Right ventricle myocardium inferior (tissue), 1 donor: ENCODE data around the gene NXNL1. TPM values are rescaled to one million over a fixed set of nuclear protein-coding genes. Genes with fewer than 3 reads are reported as not detected.

Experiments
- ATAC-seq: fragments of 200-7000 bp; cut with Tn5 transposase; one replicate; pipeline ENCODE4 v1.9.1; 2020; ENCODE audit warnings: mild to moderate bottlenecking, moderate library complexity
- DNase-seq: peaks from one replicate; pipeline ENCODE4 v3.0.0; 2021; ENCODE audit errors: missing footprints
- intact Hi-C: fragments of 100-400 bp; cut with DNase I; formaldehyde crosslinking; loops from one replicate; pipeline ENCODE4 v1.11.0; 2022
- total RNA-seq: library from RNA; stranded (reverse); fragmentation: NEBNext Ultra II Directional; extraction: Animal tissue kit (Norgen Biotek cat#: 25700); gene quantifications from one replicate; pipeline ENCODE4 v1.2.1, GENCODE V29; 2021
- donor health status: DM: no; HTN: yes; CAD: no; lungs with severe emphysema.

The NXNL1 gene
- total RNA-seq, 1 donor from 2014 or later: not detected

- ATAC-seq (no peak), DNase-seq (no peak)
- intact Hi-C loops: loop anchor here (2.0 to 5.0 kb wide), 4 partner anchors 45 to 120 kb away; partner anchors contain the start of genes CCDC194, MVB12A and PGLS
These were observed 7.0 kb upstream of the NXNL1 start for GRCh38 chr19:17467471-17468301.

- DNase-seq (no peak), ATAC-seq (no peak)
- intact Hi-C loops: loop anchor here (2.0 to 5.0 kb wide), 4 partner anchors 44 to 119 kb away; partner anchors contain the start of genes CCDC194, MVB12A and PGLS
These were observed 5.7 kb upstream of the NXNL1 start for GRCh38 chr19:17466487-17466850.

GRCh38 chr19:17458970-17459369, 1.8 kb downstream of the NXNL1 start:
- DNase-seq (no peak), ATAC-seq (no peak)
- intact Hi-C loops: loop anchor here (10.0 kb wide), 1 partner anchor 306 kb away; no protein-coding TSS in a partner anchor

DNA sequence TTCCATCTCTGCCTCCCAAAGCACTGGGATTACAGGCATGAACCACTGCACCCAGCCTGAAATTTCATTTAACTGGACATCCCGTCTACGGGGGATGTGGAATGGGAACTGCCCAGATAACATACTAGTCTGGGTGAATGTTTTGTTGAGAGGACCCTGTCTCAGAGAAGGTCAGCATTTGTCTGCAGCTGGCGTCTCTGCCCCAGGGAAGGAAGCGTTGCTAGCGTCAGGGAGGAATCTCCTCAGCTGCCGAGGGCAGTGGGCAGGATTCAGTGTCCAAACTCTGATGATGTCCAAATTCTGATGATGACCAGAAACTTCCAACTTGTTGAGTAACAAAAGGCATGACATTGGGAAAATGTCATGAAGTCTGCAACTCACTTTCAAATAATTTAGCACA, 3.1 kb downstream of the NXNL1 start:
- no peak for ATAC-seq
- no peak for DNase-seq
- intact Hi-C loops: loop anchor here (10.0 kb wide), 1 partner anchor 307 kb away; no protein-coding TSS in a partner anchor

DNA sequence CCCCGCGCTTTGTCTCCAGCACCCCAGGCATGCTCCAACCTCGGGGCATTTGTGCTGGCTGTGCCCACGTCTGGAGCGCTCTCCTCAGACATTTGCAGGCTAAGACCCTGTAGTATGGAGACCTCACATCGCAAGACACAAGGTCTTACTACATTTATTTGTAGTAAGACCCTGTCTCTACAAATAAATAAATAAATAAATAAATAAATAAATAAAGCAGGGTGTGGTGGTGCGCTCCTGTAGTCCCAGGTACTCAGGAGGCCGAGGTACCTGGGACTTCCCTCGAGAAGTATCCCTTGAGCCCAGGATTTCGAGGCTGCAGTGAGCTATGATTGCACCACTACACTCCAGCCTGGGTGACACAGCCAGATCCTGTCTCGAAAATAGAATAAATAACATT, 4.6 kb downstream of the NXNL1 start:
- DNase-seq (no peak), ATAC-seq (no peak)
- intact Hi-C loops: loop anchor here (10.0 kb wide), 1 partner anchor 309 kb away; no protein-coding TSS in a partner anchor

GRCh38 chr19:17455308-17456123, 5.2 kb downstream of the NXNL1 start:
- ATAC-seq: no peak
- intact Hi-C loops: loop anchor here (10.0 kb wide), 1 partner anchor 309 kb away; no protein-coding TSS in a partner anchor
- DNase-seq: no peak

DNA sequence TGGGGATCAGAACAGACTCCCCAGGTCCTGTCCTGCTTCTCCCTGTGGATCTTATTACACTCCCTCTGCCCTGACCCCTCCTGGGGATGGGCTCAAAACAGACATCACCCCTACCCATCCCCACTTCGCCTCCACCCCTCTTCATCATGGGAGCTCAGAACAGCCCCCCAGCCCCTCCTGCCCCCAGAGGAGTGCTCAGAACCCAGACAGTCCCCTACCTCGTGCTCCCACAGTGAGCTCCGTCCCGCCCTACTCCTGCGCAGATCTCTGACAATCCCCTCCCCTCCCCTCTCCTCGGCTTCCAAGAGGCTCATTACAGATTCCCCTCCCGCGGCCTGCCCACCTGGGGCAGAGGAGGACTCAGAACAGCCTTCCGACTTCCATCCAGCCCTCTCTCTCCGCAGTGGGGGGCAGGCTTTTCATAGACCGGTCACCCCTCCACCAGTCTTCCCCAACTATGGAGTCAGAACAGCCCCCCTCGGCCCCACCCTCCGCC, 6.1 kb downstream of the NXNL1 start:
- intact Hi-C loops: loop anchor here (5.0 to 10.0 kb wide), 2 partner anchors 310 to 403 kb away; partner anchors contain the start of gene RPL18A
- ATAC-seq (no peak), DNase-seq (no peak)

DNA sequence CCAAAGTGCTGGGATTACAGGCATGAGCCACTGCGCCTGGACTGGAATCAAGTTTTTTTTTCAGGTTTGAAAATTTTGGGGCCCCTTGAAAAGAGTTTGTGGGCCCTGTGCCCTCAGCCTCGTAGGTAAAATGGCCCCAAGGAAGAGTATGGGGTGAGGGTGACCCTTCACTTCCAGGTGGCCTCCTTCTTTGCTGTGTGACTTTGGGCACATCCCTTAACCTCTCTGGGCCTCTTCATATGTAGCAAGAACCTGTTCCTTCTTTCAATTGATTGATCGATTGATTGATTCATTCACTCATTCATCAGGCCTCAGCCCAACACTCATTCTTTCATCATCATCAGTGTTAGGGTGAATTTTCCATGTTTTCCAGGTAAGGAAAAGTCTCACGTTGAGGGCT, 8.9 kb downstream of the NXNL1 start:
- ATAC-seq: no peak
- DNase-seq: no peak
- intact Hi-C loops: loop anchor here (5.0 to 10.0 kb wide), 2 partner anchors 313 to 405 kb away; partner anchors contain the start of gene RPL18A

DNA sequence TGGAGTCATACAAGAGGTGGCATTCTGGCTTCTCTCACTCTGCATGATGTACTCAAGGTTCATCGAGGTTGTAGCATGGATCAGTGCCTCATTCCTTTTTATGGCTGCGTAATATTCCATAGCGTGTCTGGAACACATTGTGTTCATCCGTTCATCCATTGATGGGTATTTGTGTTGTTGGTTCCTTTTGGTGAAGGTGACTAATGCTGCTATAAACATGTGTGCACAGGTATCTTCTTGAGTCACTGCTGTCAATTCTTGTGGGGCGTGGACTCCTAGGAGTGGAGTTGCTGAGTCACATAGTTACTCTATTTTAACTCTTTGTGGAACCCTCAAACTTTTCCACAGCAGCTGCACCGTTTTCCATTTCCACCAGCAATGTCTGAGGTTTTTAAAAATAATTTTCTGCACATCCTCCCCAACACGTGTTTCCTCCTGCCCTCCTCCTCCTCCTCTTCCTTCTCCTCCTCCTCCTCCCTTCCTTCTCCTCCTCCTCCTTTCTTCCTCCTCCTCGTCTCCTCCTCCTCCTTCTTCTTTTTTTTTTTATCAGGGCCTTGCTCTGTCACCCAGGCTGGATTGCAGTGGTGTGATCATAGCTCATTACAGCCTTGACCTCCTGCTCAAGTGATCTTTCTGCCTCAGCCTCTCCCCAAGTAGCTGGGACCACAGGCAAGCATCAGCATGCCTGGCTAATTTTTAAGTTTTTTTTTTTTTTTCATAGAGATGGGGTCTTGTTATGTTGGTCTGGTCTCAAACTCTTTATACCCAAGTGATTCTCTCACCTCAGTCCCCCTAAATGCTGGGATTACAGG, 10.3 kb downstream of the NXNL1 start:
- intact Hi-C loops: loop anchor here (5.0 to 10.0 kb wide), 2 partner anchors 314 to 407 kb away; partner anchors contain the start of gene RPL18A
- ATAC-seq (no peak), DNase-seq (no peak)

DNA sequence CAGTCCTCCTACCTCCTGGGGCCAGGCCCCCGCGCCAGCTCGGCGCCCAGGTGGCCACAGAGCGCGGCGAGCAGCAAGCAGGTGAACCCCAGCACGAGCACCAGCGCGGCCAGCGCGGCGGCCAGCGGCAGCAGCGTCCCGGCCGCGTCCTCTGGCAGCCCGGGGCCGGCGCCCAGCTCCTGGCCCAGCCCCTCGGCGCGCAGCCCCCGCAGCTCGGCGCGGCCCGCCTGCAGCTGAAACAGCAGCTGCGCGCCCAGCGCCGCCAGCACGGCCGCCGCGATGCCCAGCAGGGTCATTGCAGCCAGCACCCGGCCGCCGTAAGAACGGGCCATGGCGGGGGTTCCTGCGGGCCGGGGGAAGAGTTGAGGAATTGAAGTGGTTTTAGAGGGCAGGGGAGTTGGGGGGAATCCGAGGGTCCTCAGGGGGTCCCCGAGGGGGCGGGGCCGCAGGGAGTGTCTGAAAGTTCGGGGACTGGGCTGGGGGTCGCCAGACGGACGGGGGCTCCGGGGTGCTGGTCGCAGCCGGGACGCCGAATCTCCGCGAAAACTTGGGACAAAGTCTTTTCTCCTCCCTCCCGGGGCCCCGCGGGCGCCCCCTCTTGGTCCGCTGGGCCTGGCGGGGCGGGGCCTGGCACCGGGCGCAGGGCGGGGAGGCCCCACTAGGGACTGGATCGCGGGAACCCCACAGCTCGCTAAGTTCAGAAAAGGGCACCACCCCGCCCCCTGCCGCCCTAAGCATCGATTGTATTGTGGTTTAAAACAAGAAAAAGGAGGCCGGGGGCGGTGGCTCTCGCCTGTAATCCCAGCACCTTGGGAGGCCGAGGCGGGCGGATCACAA, 12.4 kb downstream of the NXNL1 start, which contains the start of gene TMEM221:
Gene TMEM221, minus strand, starts transcription at position 538 of the 837 bp plus-strand sequence. Its CDS starts 206 bp downstream, at position 332.
- DNase-seq: no peak
- peak; percentile 59 for ATAC-seq
- intact Hi-C loops: no loop called here

- DNase-seq (no peak), ATAC-seq (no peak)
These were observed 13.0 kb downstream of the NXNL1 start for GRCh38 chr19:17447704-17448130.

GRCh38 chr19:17445526-17446165, 15.1 kb downstream of the NXNL1 start:
- no peak for ATAC-seq
- no peak for DNase-seq
- intact Hi-C loops: no loop called here

More at GRCh38 chr19:17447704-17448130, 13.0 kb downstream of the NXNL1 start:
- intact Hi-C loops: no loop called here

DNA sequence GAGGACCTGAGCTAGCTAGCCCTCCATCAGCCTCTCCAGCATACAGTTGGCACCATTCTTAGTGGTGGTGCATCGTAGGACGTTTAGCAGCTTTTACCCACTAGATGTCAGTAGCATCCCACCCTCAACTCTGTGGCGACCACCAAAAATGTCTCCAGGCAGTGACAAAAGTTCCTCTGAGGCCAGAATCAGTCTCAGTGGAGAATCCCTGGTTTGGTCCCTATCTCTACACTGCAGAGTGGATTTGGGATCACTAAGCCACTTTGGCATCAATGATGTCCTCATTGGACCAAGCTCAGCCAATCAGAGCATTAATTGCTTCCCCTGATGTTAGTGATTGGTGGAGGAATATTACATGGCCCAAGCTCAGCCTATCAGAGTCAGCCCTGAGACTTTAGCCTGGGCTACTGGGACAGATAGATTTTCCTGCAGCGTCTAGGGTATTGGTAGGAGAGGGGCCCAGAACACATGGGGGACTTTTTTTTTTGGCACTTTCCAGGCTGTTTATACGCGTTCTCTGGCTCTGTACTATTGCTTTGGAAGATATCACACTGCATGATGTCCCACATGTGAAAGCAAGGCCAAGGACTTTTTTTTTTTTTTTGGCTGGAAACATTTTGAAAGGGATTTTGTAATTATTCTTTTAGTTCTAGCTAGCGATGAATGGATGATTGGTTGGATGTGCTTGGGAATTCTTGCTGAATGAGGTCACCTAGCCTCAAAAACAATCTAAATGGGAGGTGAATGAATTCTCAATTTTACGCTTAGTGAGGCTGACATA, 19.3 kb downstream of the NXNL1 start:
- ATAC-seq: no peak
- DNase-seq: no peak
- intact Hi-C loops: no loop called here

- intact Hi-C loops: no loop called here
- DNase-seq: no peak
- ATAC-seq: no peak
These were observed 23.9 kb downstream of the NXNL1 start for GRCh38 chr19:17436874-17437267.

- DNase-seq: no peak
- intact Hi-C loops: no loop called here
These were observed 24.4 kb downstream of the NXNL1 start for GRCh38 chr19:17436094-17436873.

More at GRCh38 chr19:17436094-17436873, 24.4 kb downstream of the NXNL1 start:
- ATAC-seq: no peak
